ENCODE data around the gene LGALS1.
"Not testable (repeated sequence)": the region's sequence is repeated elsewhere in the genome, so short reads cannot be mapped to it uniquely, and the experiment has no call there.

Gene LGALS1

GRCh38 chr22:37639070-37639760, 36.2 kb upstream of the LGALS1 start, which contains the start of gene SH3BP1:
Gene SH3BP1 (plus strand): TSS chr22:37639669. CDS start chr22:37639788, 119 bp downstream.
- no peak for DNase-seq (ENCODE audit: low spot score)

DNA sequence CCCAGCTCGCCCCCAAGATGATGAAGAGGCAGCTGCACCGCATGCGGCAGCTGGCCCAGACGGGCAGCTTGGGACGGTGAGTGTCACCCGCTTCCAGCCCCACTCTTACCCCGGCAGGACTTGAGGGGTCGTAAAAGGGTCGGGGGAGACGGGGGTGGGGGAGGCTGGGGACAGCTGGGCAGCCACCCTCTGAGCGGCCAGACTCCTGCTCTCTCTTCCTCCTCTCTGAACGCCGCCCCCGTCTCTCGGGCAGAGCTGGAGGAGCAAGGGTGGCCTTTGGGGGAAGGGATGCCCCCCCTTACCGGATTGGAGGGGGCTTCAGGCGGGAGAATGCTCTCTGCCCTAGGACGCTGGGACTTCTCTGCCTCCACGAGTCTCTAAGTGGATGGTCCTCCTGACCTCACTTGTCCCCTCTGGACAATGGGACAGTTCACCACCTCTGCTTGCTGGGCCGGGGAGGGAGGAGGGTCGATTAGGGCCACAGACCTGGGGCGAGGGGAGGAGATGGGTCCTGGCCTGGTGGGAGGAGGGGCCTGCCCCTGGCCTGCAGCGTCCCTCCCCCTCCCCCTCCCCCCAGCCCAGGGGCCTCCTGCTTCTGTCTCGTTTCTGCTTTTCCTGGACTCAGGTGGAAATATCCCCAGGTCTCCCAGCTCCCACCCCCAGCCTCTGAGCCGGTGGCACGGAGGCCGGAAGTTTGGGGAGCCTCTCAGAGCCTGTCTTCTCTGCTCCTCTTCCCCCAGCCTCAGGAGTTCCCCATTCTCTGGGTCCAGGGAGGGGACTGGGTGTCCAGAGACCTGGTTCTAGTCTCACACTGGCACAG, 35.5 kb upstream of the LGALS1 start:
- no peak for DNase-seq (ENCODE audit: low spot score)

GRCh38 chr22:37640591-37641560, 34.6 kb upstream of the LGALS1 start:
- DNase-seq (ENCODE audit: low spot score): no peak

GRCh38 chr22:37641561-37641949, 33.9 kb upstream of the LGALS1 start:
- no peak for DNase-seq (ENCODE audit: low spot score)

GRCh38 chr22:37643225-37643847, 32.1 kb upstream of the LGALS1 start:
- DNase-seq (ENCODE audit: low spot score): peak; percentile 77

DNA sequence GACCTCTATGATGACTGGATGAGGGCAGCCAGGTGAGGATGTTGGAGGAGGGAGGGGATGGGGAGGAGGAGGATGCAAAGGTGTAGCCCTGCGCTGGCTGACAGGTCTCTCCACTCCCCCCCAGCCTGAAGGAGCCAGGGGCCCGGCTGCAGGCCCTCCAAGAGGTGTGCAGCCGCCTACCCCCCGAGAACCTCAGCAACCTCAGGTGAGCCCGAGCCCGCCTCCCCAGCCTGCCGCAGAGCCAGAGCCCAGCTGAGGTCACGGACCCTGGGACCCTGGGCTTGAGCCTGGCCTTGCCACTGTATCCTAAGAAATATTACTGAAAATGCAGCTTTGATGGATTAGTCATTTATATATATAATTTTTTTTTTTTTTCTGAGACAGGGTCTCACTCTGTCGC, 28.1 kb upstream of the LGALS1 start:
- DNase-seq (ENCODE audit: low spot score): no peak

DNA sequence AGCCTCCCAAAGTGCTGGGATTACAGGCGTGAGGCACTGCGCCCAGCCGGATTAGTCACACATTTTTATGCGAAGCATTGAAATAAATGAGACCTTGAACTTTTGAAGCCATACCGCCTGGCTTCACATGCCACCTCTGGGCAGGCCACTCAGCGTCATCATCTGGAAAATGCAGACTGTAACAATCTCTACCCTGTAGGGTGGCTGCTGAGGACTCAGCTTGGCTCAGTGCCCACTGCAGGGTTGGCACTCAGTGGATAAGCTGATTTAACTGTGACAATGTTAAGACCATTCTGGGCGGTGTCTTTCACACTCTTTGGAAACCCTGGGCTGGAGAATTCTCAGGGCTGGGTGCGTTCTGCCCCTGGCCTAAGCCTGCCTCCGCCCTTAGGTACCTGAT, 27.5 kb upstream of the LGALS1 start:
- no peak for DNase-seq (ENCODE audit: low spot score)

DNA sequence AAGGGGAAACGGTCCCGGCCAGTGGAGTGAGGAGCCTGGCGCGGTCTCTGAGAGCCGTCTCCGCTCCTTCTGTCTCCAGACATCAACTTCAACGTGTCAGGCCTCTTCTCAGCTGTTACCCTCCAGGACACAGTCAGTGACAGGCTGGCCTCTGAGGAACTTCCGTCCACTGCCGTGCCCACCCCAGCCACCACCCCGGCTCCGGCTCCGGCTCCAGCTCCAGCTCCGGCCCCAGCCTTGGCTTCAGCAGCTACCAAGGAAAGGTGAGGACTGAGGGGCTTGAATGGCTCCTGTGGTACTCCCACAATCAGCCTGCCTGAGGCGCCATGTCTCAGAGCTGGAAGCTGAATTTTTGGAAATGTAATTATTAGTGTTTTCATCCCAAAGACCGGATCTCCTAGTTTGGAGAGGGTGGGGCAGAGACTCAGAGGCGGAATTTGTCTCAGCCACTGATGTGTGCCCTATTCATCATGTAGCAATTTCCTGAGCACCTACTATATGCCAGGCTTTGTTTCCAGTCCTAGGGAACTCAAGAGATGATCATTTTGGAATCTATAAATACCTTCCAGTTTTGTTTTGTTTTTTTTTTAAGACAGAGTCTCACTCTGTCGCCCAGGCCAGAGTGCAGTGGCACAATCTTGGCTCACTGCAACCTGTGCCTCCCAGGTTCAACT, 24.8 kb upstream of the LGALS1 start:
- DNase-seq (ENCODE audit: low spot score): no peak

DNA sequence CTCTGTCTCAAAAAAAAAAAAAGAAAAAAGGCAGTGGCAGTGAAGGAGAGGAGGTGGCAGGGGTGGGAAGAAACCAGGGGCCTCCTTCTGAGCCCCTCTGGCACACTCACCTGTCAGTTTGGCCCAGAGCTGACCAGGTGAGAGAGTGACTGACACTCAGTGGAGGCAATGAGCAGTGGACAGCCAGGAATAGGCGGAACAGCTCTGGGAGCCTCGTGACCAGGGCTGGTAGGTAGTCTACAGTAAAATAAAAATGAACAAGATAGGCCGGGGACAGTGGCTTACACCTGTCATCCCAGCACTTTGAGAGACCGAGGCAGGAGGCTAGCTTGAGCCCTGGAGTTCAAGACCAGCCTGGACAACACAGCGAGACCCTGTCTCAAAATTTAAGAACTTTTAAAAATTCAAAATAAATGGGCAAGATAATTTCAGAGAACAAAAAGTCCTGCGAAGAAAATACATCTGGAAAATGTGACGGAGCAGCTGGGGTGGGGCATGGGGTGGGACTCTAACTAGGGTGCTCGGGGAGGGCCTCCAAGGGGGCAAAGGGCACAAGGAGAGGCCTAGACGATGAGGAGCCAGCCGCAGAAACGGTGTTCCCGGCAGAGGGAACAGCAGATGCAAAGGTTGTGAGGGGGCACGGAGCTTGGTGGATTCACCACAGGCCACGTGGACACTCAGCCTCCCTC, 20.7 kb upstream of the LGALS1 start:
- DNase-seq (ENCODE audit: low spot score): no peak

- DNase-seq (ENCODE audit: low spot score): no peak
These were observed 20.2 kb upstream of the LGALS1 start for GRCh38 chr22:37655252-37655563.

DNA sequence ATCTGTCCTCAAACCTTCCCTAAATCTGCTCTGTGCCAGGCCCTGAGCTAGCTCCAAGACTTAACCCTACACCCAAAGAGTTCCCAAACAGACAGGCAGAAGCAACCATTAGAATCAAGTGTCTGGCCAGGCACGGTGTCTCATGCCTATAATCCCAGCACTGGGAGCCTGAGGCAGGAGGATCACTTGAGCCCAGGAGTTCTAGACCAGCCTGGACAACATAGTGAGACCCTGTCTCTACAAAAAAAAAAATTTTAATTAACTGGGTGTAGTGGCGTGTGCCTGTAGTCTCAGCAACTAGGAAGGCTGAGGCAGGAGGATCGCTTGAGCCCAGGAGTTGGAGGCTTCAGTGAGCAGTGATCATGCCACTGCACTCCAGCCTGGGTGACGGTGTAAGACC, 18.9 kb upstream of the LGALS1 start:
- DNase-seq (ENCODE audit: low spot score): not testable (repeated sequence)

- DNase-seq (ENCODE audit: low spot score): no peak
These were observed 17.8 kb upstream of the LGALS1 start for GRCh38 chr22:37657590-37658132.

GRCh38 chr22:37658133-37659065, 17.0 kb upstream of the LGALS1 start, which contains the start of gene PDXP:
Gene PDXP (plus strand): TSS chr22:37658723. CDS start chr22:37658783, 60 bp downstream.
- peak; percentile 100 for DNase-seq (ENCODE audit: low spot score)

DNA sequence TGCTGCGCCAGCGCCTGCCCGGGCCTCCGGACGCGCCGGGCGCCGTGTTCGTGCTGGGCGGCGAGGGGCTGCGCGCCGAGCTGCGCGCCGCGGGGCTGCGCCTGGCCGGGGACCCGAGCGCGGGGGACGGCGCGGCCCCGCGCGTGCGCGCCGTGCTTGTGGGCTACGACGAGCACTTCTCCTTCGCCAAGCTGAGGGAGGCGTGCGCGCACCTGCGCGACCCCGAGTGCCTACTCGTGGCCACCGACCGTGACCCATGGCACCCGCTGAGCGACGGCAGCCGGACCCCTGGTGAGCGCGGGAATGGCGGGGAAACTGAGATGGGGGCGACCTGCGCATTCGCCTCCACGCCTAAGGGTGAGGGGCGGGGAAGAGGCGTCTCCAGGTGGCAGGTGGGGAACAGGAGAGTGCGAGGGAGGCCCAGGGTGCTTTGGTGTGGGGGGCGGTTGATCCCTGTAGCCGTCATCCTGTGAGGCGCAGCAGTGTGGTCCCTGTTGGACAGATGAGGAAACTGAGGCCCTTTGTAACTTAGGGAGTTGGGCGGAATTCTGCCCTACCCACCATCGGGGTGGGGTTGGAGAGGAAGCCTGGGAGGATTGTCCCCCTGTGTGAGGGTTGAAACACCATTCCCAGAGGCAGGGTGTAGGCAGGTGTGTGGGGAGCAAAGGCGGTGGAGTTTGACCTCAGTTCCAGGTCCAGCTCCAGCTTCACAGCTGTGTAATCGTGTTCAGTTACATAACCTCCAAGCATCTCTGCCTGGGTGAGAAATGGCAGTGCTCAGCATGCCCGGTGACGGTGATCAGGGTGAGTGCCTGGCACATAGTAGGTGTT, 16.2 kb upstream of the LGALS1 start:
- no peak for DNase-seq (ENCODE audit: low spot score)

- no peak for DNase-seq (ENCODE audit: low spot score)
These were observed 15.3 kb upstream of the LGALS1 start for GRCh38 chr22:37659897-37660708.

GRCh38 chr22:37660709-37661045, 14.8 kb upstream of the LGALS1 start:
- no peak for DNase-seq (ENCODE audit: low spot score)

GRCh38 chr22:37661160-37661924, 14.1 kb upstream of the LGALS1 start:
- DNase-seq (ENCODE audit: low spot score): no peak
